ENCODE results near the gene NUDC. TPM values are rescaled to one million over a fixed set of nuclear protein-coding genes. Genes with fewer than 3 reads are reported as not detected.

The NUDC gene
- total and polyA plus RNA-seq, 9 of the 15 experiments (the other 6 are each of a cell fraction or from before 2014, with no cell fraction given), result 9.8 to 234 (median 149) TPM

GRCh38 chr1:26913754-26914619 lies 7.6 kb upstream of the NUDC start, which contains the start of gene NR0B2 (continued):
- no peak for TF ChIP-seq ZMIZ1 (IDR thresholded peaks at IDR 0.05; ENCODE audit: low read depth in 2 of 2, low read length in 2 of 2)
- TF ChIP-seq ZNF384 (IDR thresholded peaks at IDR 0.05; ENCODE audit: low read depth, low read length), result no peak
- no peak for TF ChIP-seq CREB1 (IDR thresholded peaks at IDR 0.05)
- no peak for TF ChIP-seq CREB1 (CRISPR knock-in tag; IDR thresholded peaks at IDR 0.05)
- TF ChIP-seq ZKSCAN1 (IDR thresholded peaks at IDR 0.05; ENCODE audit: low read depth, low read length), result no peak
- peak in 1 of 2 experiments; percentile 64; a peak in 3 of 4 replicates for TF ChIP-seq FOXK2 (conservative IDR thresholded peaks at IDR 0.05 in 1 of 2, IDR thresholded peaks at IDR 0.05 in 1 of 2; ENCODE audit: low read depth in 2 of 2)
- no peak for TF ChIP-seq ZNF197 (CRISPR knock-in tag; IDR thresholded peaks at IDR 0.05; ENCODE audit: low read depth)
- peak; percentile 66 for TF ChIP-seq L3MBTL2 (IDR thresholded peaks at IDR 0.05)
- TF ChIP-seq USF2 (CRISPR knock-in tag; IDR thresholded peaks at IDR 0.05), result peak; percentile 24; the same call in 1 of the 2 replicates
- TF ChIP-seq MTA2 (IDR thresholded peaks at IDR 0.05; ENCODE audit: low read depth), result 0 out of 2 replicates have a peak, but pooled peaks have one; percentile 5
- no peak for TF ChIP-seq TSC22D4 (tag; IDR thresholded peaks at IDR 0.05)
- no peak for TF ChIP-seq OTX1 (CRISPR knock-in tag; IDR thresholded peaks at IDR 0.05)
- TF ChIP-seq ZNF764 (CRISPR knock-in tag; IDR thresholded peaks at IDR 0.05; ENCODE audit: low read depth), result no peak
- no peak for TF ChIP-seq JUN (IDR thresholded peaks at IDR 0.05; ENCODE audit: borderline replicate concordance, low read depth, low read length)
- TF ChIP-seq JUN (CRISPR knock-in tag; IDR thresholded peaks at IDR 0.05; ENCODE audit: borderline replicate concordance), result no peak
- no peak for TF ChIP-seq MCM2 (IDR thresholded peaks at IDR 0.05; ENCODE audit: low read depth)
- TF ChIP-seq CAMTA2 (CRISPR knock-in tag; conservative IDR thresholded peaks at IDR 0.05), result no peak
- no peak for TF ChIP-seq FOXA1 (IDR thresholded peaks at IDR 0.05; ENCODE audit: borderline replicate concordance)
- TF ChIP-seq NFIC (IDR thresholded peaks at IDR 0.05), result peak; percentile 63; the same call in 1 of the 2 replicates
- TF ChIP-seq ZNF507 (tag; conservative IDR thresholded peaks at IDR 0.05), result no peak
- TF ChIP-seq PBX2 (CRISPR knock-in tag; IDR thresholded peaks at IDR 0.05; ENCODE audit: low read depth), result no peak
- no peak for TF ChIP-seq PBX2 (tag; conservative IDR thresholded peaks at IDR 0.05; ENCODE audit: low read depth)
- no peak for TF ChIP-seq EWSR1 (IDR thresholded peaks at IDR 0.05; ENCODE audit: borderline replicate concordance, low read depth, partially characterized antibody)
